ENCODE results near the gene FDX2. TPM values are rescaled to one million over a fixed set of nuclear protein-coding genes. Genes with fewer than 3 reads are reported as not detected.

Gene FDX2
- total and polyA plus RNA-seq, 2 donors (not counting 3 experiments of a cell fraction or from before 2014, with no cell fraction given) = 20.5 to 59.8 TPM

GRCh38 chr19:10271543-10272086 lies 44.2 kb downstream of the FDX2 start:
- H3K27ac ChIP-seq (ENCODE audit: insufficient read depth, low read depth, low read length) = no peak overlapping the region
- peaks cover 36% of the 10 kb centered on the region for H3K4me1 ChIP-seq (ENCODE audit: control insufficient read depth, extremely low read depth, insufficient read depth, low read length)
- FAIRE-seq (no peak), DNase-seq (ENCODE audit: low read depth, low spot score) (peak; percentile 61)
- H3K4me3 ChIP-seq (replicated peaks in 1 of 3; ENCODE audit: insufficient read depth in 1 of 3, low read depth in 1 of 3, low read length in 3 of 3) = peak overlapping the region in 2 of 3 experiments; percentile 20 to 31
- ChIA-PET POLR2A (interaction anchor here (2.5 to 2.6 kb wide), 3 partner anchors 20 to 117 kb away, joined by 13 to 15 read pairs (median 14); partner anchors contain the start of gene RAVER1), CTCF (interaction anchor here (0.6 to 9.0 kb wide), 18 partner anchors 9 to 341 kb away, joined by 3 to 411 read pairs (median 7); partner anchors contain the start of genes CDC37, FDX2, ICAM4 and ICAM5)
- TSS peak; percentile 40 for BruUV-seq (replicated peaks)
- H3K36me3 ChIP-seq (ENCODE audit: control insufficient read depth in 2 of 2, extremely low read depth in 1 of 2, insufficient read depth in 2 of 2, low read length in 2 of 2) = no peaks in the 10 kb centered on the region
- H3K79me2 ChIP-seq (ENCODE audit: control insufficient read depth, insufficient read depth, low read length) = no peaks in the 10 kb centered on the region
- H3K27me3 ChIP-seq (ENCODE audit: control insufficient read depth in 2 of 2, insufficient read depth in 2 of 2, low read length in 2 of 2) = no peaks in the 10 kb centered on the region
- H2AFZ ChIP-seq (ENCODE audit: low read depth, low read length) = no peak overlapping the region
- TF ChIP-seq POLR2AphosphoS5 (IDR thresholded peaks at IDR 0.05; ENCODE audit: insufficient read depth, low read depth, low read length) (no peak), POLR2A (IDR thresholded peaks at IDR 0.05; ENCODE audit: low read depth, low read length) (no peak), MYC (IDR thresholded peaks at IDR 0.05; ENCODE audit: low read depth, low read length) (no peak), EZH2 (IDR thresholded peaks at IDR 0.05; ENCODE audit: borderline replicate concordance, low read depth, low read length, severe bottlenecking) (no peak), FOS (IDR thresholded peaks at IDR 0.05; ENCODE audit: borderline replicate concordance, insufficient read depth, low read length) (no peak), GATA2 (IDR thresholded peaks at IDR 0.05; ENCODE audit: insufficient read depth, insufficient read length, low read depth, low read length) (no peak), JUN (IDR thresholded peaks at IDR 0.05; ENCODE audit: borderline replicate concordance, insufficient read depth, insufficient read length, low read depth) (no peak)
- TF ChIP-seq, protein P1, sequence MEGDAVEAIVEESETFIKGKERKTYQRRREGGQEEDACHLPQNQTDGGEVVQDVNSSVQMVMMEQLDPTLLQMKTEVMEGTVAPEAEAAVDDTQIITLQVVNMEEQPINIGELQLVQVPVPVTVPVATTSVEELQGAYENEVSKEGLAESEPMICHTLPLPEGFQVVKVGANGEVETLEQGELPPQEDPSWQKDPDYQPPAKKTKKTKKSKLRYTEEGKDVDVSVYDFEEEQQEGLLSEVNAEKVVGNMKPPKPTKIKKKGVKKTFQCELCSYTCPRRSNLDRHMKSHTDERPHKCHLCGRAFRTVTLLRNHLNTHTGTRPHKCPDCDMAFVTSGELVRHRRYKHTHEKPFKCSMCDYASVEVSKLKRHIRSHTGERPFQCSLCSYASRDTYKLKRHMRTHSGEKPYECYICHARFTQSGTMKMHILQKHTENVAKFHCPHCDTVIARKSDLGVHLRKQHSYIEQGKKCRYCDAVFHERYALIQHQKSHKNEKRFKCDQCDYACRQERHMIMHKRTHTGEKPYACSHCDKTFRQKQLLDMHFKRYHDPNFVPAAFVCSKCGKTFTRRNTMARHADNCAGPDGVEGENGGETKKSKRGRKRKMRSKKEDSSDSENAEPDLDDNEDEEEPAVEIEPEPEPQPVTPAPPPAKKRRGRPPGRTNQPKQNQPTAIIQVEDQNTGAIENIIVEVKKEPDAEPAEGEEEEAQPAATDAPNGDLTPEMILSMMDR (IDR thresholded peaks at IDR 0.05; ENCODE audit: extremely low read depth in 1 of 2, insufficient read depth in 1 of 2, low read depth in 1 of 2, low read length in 2 of 2) = no peak
- TF ChIP-seq, protein P2, sequence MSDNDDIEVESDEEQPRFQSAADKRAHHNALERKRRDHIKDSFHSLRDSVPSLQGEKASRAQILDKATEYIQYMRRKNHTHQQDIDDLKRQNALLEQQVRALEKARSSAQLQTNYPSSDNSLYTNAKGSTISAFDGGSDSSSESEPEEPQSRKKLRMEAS (IDR thresholded peaks at IDR 0.05; ENCODE audit: insufficient read depth, insufficient read length) = no peak
- H3K4me2 ChIP-seq (ENCODE audit: insufficient read depth, low read length) = peak overlapping the region; percentile 4
- H4K20me1 ChIP-seq (replicated peaks; ENCODE audit: control insufficient read depth, extremely low read depth, insufficient read depth, low read length) = no peaks in the 10 kb centered on the region
- dilution Hi-C loops (cut with MboI; ENCODE audit: extremely low pct_ligation_motif_present, low sequenced_read_pairs) (no loop called here), intact Hi-C loops (cut with micrococcal nuclease) (loop anchor here (2.0 to 5.0 kb wide), 2 partner anchors 15 to 46 kb away; partner anchors contain the start of genes FDX2 and ICAM4)
- no peaks in the 10 kb centered on the region for H3K9me3 ChIP-seq (replicated peaks; ENCODE audit: control insufficient read depth, insufficient read depth, low read length)
- peak overlapping the region; percentile 53 for H3K9ac ChIP-seq (replicated peaks; ENCODE audit: extremely low read depth, insufficient read depth, low read length)
- H3K9me1 ChIP-seq (replicated peaks; ENCODE audit: control insufficient read depth, extremely low read depth, insufficient read depth, low read length) = no peaks in the 10 kb centered on the region
